WI38 (cell line): ENCODE results near the gene CORIN.

Experiments used
- H3K4me3 ChIP-seq: 2 replicates; pipeline ENCODE4 v1.5.1; 2011; ENCODE audit warnings: low read depth, mild to moderate bottlenecking, control low read depth, low read length
- TF ChIP-seq, protein P1 (sequence below): IDR thresholded peaks from 2 replicates; pipeline ENCODE4 v1.5.1; 2012; ENCODE audit warnings: low read depth, mild to moderate bottlenecking, control low read depth, low read length

Gene CORIN

DNA sequence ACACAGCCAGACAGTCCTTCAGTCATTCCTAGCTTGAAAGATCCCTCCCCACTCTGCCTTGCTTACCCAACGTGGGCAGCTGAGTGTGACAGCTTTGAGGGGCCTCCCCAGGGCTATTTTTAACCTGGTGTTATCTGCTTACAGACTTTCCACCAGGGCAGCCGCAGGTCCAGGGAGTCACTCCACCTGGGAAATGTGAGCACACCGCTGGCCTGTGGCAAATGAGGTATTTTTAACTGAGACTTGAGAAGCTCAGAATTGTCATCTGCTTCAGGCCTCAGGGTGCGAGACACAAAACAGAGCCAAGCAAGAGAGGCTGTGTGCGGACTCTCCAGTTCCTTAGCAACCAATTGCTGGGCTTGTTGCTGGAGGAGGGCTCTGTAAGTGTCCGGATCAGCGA is 13.0 kb downstream of the CORIN start:
- H3K4me3 ChIP-seq, result no peak overlapping the region
- TF ChIP-seq, protein P1, sequence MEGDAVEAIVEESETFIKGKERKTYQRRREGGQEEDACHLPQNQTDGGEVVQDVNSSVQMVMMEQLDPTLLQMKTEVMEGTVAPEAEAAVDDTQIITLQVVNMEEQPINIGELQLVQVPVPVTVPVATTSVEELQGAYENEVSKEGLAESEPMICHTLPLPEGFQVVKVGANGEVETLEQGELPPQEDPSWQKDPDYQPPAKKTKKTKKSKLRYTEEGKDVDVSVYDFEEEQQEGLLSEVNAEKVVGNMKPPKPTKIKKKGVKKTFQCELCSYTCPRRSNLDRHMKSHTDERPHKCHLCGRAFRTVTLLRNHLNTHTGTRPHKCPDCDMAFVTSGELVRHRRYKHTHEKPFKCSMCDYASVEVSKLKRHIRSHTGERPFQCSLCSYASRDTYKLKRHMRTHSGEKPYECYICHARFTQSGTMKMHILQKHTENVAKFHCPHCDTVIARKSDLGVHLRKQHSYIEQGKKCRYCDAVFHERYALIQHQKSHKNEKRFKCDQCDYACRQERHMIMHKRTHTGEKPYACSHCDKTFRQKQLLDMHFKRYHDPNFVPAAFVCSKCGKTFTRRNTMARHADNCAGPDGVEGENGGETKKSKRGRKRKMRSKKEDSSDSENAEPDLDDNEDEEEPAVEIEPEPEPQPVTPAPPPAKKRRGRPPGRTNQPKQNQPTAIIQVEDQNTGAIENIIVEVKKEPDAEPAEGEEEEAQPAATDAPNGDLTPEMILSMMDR, result no peak

DNA sequence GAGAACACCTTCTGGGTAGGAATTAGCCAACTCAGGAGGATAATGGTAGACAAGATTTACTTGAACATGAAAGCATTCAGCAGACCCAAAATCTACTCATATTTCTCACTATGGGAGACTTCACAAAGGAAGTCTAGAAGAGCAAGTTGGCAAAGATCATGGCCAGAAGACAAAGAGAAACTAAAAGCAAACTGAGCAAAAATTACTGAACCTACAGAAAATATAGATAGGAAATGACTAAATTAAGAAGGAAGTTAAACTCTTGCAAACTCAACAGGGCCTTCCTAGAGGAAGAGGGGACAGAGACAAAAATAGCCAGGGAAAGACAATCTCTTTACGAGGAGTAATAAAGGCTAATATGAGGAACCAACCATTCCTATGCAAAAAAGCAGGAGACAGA is 18.7 kb downstream of the CORIN start:
- TF ChIP-seq, protein P1, result no peak
- no peak overlapping the region for H3K4me3 ChIP-seq

DNA sequence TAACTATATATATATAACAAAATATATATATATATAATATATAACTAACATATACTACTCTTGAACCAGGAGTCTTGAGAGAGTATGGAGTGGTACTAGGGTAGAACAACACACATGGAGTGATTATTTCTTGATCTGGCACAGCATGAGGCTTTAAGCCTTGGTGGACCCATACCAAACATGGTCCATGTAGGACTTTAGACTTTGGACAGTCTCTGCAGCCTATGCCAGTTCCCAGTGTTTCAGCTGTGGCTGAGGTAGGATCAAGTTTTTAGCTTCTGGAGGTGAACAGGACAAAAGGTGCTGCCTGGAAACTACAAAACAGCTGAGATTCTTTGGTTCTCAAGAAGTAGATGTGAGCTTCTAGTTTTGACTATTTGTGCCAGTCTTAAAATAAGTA is 20.6 kb downstream of the CORIN start:
- TF ChIP-seq, protein P1, result no peak
- H3K4me3 ChIP-seq, result no peak overlapping the region

DNA sequence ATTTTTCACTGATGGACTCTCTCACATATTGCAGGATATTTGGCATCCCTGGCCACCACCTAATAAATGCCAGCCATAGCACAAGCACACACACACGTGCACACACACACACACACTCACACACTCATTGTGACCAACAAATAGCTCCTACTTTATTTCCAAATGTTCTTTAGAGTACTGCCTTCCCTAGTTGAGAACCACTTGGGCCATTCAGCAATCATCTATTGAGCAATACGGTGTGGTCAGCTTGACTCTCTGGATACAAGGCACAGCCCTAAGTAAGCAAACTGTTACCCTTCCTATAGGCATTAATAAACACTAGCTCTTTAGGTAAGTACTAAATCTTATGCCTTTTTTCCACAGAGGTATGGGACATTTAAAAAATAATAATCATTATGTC is 21.1 kb downstream of the CORIN start:
- TF ChIP-seq, protein P1, result no peak
- H3K4me3 ChIP-seq, result no peak overlapping the region

DNA sequence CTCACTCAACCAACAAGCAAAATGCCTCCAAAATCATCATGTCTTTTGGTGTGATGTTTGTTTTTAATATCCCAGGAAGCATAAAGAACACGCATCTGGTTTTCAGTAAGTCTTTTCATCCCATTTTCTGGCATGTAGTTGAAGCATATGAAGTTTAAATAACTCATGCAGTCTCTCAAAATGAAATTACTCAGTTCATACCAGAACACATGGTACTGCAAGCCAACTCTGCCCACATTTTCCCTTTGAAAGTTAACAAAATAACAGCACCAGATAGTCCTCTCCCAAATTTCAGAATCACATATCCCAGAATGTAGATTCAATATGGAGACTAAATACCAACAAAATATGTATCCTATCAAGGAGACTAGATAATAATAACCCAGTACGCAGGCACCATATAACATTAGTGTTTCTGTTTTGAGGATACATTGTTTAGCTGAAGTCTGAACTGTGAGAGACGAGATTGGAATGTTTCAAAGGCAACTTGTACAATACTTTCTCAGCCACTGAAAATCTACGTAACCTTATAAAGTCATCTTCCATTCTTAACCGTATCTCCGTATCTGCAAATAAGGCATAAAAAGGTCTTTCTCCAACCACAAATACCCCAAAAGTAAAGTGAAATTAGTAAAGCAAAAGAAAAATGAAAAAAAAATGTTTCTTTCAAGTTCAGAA is 23.1 kb downstream of the CORIN start:
- TF ChIP-seq, protein P1, result no peak
- peak overlapping the region; percentile 25; the same call in 1 of the 2 replicates for H3K4me3 ChIP-seq

DNA sequence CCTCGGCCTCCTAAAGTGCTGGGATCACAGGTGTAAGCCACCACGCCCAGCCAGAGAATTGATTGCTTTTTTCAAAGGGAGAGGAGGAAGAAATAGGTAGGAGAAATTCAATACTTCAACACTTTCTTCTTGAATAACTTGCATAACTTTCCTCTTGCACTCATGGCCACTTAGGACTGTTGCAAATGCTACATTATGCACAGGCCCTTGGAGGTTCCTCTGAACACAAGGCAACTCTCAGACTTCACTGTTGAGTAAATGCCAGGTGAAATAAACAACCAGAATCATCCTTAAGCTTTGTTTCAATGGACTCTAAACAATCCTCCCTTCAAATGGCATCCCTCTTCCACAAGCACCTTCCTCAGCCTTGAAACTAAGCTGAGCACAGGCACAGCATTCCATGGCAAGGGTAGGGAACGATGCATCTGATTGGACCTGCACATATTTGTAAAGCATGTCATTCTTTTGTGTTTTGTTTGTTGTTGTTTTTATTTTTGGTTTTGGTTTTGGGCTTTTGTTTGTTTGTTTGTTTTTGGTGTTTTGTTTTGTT is 28.1 kb downstream of the CORIN start:
- TF ChIP-seq, protein P1, result no peak
- no peak overlapping the region for H3K4me3 ChIP-seq

DNA sequence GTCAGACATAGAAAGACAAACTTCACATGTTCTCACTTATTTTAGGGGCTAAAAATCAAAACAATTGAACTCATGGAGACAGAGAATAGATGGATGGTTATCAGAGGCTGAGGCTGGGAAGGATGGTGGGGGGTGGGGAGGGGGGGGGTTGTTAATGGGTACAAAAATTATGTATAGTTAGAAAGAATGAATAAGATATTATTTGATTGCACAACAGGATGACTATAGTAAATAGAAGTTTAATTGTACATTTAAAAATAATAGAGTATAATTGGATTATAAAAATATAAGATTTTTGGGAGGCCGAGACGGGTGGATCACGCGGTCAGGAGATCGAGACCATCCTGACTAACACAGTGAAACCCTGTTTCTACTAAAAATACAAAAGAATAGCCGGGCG is 33.3 kb downstream of the CORIN start:
- TF ChIP-seq, protein P1, result no peak
- H3K4me3 ChIP-seq, result no peak overlapping the region
